HCT116 (cell line): Measurements from ENCODE around the gene CTSW. TPM values are rescaled to one million over a fixed set of nuclear protein-coding genes. Genes with fewer than 3 reads are reported as not detected.
A peak's percentile ranks its signal among the peaks of the same experiment; 100 is the strongest.

ENCODE experiments used
- ATAC-seq: fragments of 200-7000 bp; cut with Tn5 transposase; 2 replicates; pipeline ENCODE4 v1.9.1; 2020; ENCODE audit warnings: mild to moderate bottlenecking, moderate library complexity
- BruUV-seq: library from RNA; stranded (reverse); fragments of 400-500 nt; replicated peaks from 2 replicates; lab custom pipeline; 2021; lab: Mats Ljungman, UMichigan
- CTCF ChIA-PET: fragments of 300-600 bp; sonication (Branson Sonifier 250); formaldehyde crosslinking; loops from one replicate; lab custom pipeline; 2021; ENCODE audit warnings: antibody characterized with exemption; lab: Charles Lee
- POLR2A ChIA-PET: fragments of 300-600, 350-600 bp; sonication (Branson Sonifier 250); formaldehyde crosslinking; loops from one replicate; lab custom pipeline; 2021; ENCODE audit warnings: antibody characterized with exemption; lab: Charles Lee
- RAD21 ChIA-PET, 2 experiments: fragments of 300-600 bp; sonication (Branson Sonifier 250); formaldehyde crosslinking; loops; one replicate each; lab custom pipeline; 2023; ENCODE audit warnings: low total read pairs in 2 of 2; ENCODE audit not compliant: uncharacterized antibody in 2 of 2, unreplicated experiment in 2 of 2, low non-redundant PET in 1 of 2; lab: Charles Lee
- DNase-seq: peaks from one replicate; pipeline ENCODE4 v3.0.0-alpha.2; 2010; ENCODE audit warnings: low read depth, low spot score
- H2AFZ ChIP-seq: fragments of 200-600 bp; shearing (Covaris generic), sonication (generic); 2 replicates; pipeline ENCODE4 v1.6.1; 2017; ENCODE audit warnings: low read depth, mixed run types, mixed read lengths, antibody characterized with exemption, low read length; ENCODE audit not compliant: poor library complexity, severe bottlenecking
- H3K27ac ChIP-seq: 2 replicates; pipeline ENCODE4 v1.5.1; 2012; ENCODE audit warnings: low read depth, low read length
- H3K27me3 ChIP-seq: fragments of 200-600 bp; sonication (generic); 2 replicates; pipeline ENCODE4 v1.6.1; 2016; ENCODE audit warnings: mixed run types, low read length, mixed read lengths; ENCODE audit not compliant: insufficient read depth
- H3K36me3 ChIP-seq, 2 experiments: fragments of 200-500 bp in 1 of 2; fragments of 200-600 bp in 1 of 2; sonication (Bioruptor generic) in 1 of 2; sonication (generic) in 1 of 2; 2 replicates each; pipeline versions ENCODE4 v1.5.1 to v1.6.1; 2014 to 2016; ENCODE audit warnings: low read length in 2 of 2, inconsistent platforms in 1 of 2, mixed read lengths in 1 of 2, mixed run types in 1 of 2; ENCODE audit not compliant: insufficient read depth in 2 of 2, control insufficient read depth in 1 of 2
- H3K4me1 ChIP-seq, 2 experiments: fragments of 200-600 bp in 1 of 2; sonication (generic) in 1 of 2; 2 replicates each; pipeline versions ENCODE4 v1.5.1 to v1.6.1; 2012 to 2017; ENCODE audit warnings: low read length in 2 of 2, inconsistent platforms in 1 of 2, mild to moderate bottlenecking in 1 of 2, mixed read lengths in 1 of 2, mixed run types in 1 of 2, moderate library complexity in 1 of 2; ENCODE audit not compliant: insufficient read depth in 2 of 2, control insufficient read depth in 1 of 2
- H3K4me2 ChIP-seq: fragments of 200-600 bp; sonication (generic); 2 replicates; pipeline ENCODE4 v1.6.1; 2017; ENCODE audit warnings: mixed run types, low read length, mixed read lengths
- H3K4me3 ChIP-seq, 2 experiments: fragments of 200-600 bp in 1 of 2; sonication (generic) in 1 of 2; replicated peaks in 1 of 2; 2 replicates each; pipeline ENCODE4 v1.5.1; 2011 to 2016; ENCODE audit warnings: low read length in 2 of 2, control low read depth in 1 of 2, low read depth in 1 of 2, mild to moderate bottlenecking in 1 of 2, mixed read lengths in 1 of 2, mixed run types in 1 of 2
- H3K79me2 ChIP-seq: fragments of 200-600 bp; sonication (generic); 2 replicates; pipeline ENCODE4 v1.6.1; 2017; ENCODE audit warnings: mild to moderate bottlenecking, mixed run types, low read length, moderate library complexity, mixed read lengths; ENCODE audit not compliant: insufficient read depth
- H3K9ac ChIP-seq: fragments of 200-600 bp; sonication (generic); 2 replicates; pipeline ENCODE4 v1.6.1; 2016; ENCODE audit warnings: low read length, mixed read lengths
- H3K9me2 ChIP-seq: fragments of 200-600 bp; sonication (generic), shearing (Covaris generic); 2 replicates; pipeline ENCODE4 v1.6.1; 2017; ENCODE audit warnings: mixed run types, mild to moderate bottlenecking, moderate library complexity; ENCODE audit not compliant: insufficient read depth
- H3K9me3 ChIP-seq, 2 experiments: fragments of 200-500 bp in 1 of 2; fragments of 200-600 bp in 1 of 2; sonication (Bioruptor generic) in 1 of 2; sonication (generic) in 1 of 2; 2 replicates each; pipeline ENCODE4 v1.6.1; 2014 to 2017; ENCODE audit warnings: low read length in 2 of 2, mixed read lengths in 2 of 2, inconsistent platforms in 1 of 2, low read depth in 1 of 2, mild to moderate bottlenecking in 1 of 2, mixed run types in 1 of 2, moderate library complexity in 1 of 2; ENCODE audit not compliant: control insufficient read depth in 1 of 2, insufficient read depth in 1 of 2
- H4K20me1 ChIP-seq: fragments of 200-600 bp; sonication (generic), shearing (Covaris generic); 2 replicates; pipeline ENCODE4 v1.6.1; 2017; ENCODE audit warnings: mixed run types, mild to moderate bottlenecking, moderate library complexity; ENCODE audit not compliant: insufficient read depth
- CBX3 ChIP-seq: IDR thresholded peaks from 2 replicates; pipeline ENCODE4 v1.6.1; 2012; ENCODE audit warnings: low read depth
- CEBPB ChIP-seq: IDR thresholded peaks from 2 replicates; pipeline ENCODE4 v1.6.1; 2012; ENCODE audit warnings: low read depth
- CTCF ChIP-seq, 3 experiments: fragments of 200-600 bp in 1 of 3; sonication (generic) in 1 of 3; IDR thresholded peaks in 2 of 3; conservative IDR thresholded peaks in 1 of 3; 2 replicates each; pipeline ENCODE4 v1.5.1; 2012 to 2017; ENCODE audit warnings: low read depth in 2 of 3, low read length in 2 of 3, antibody characterized with exemption in 1 of 3, borderline replicate concordance in 1 of 3, control low read depth in 1 of 3, mild to moderate bottlenecking in 1 of 3, mixed read lengths in 1 of 3, mixed run types in 1 of 3, moderate library complexity in 1 of 3; ENCODE audit not compliant: insufficient read depth in 1 of 3
- EZH2 ChIP-seq: fragments of 200-600 bp; sonication (generic); IDR thresholded peaks from 2 replicates; pipeline ENCODE4 v1.6.1; 2017; ENCODE audit warnings: antibody characterized with exemption, mixed run types
- EZH2phosphoT487 ChIP-seq: fragments of 200-600 bp; IDR thresholded peaks from 2 replicates; pipeline ENCODE4 v1.6.1; 2018; ENCODE audit warnings: antibody characterized with exemption, borderline replicate concordance
- JUND ChIP-seq: IDR thresholded peaks from 2 replicates; pipeline ENCODE4 v1.6.1; 2012
- MAX ChIP-seq: IDR thresholded peaks from 2 replicates; pipeline ENCODE4 v1.6.1; 2012
- POLR2A ChIP-seq: IDR thresholded peaks from 2 replicates; pipeline ENCODE4 v1.7.0; 2011; ENCODE audit warnings: borderline replicate concordance; ENCODE audit not compliant: insufficient read depth, insufficient read length; ENCODE audit errors: extremely low read depth
- POLR2AphosphoS5 ChIP-seq: IDR thresholded peaks from 2 replicates; pipeline ENCODE4 v1.6.1; 2011; ENCODE audit warnings: mild to moderate bottlenecking, low read depth, low read length, moderate library complexity
- RAD21 ChIP-seq: IDR thresholded peaks from 2 replicates; pipeline ENCODE4 v1.6.1; 2012; ENCODE audit warnings: low read depth, mild to moderate bottlenecking
- REST ChIP-seq: IDR thresholded peaks from 2 replicates; pipeline ENCODE4 v1.6.1; 2012; ENCODE audit warnings: low read depth
- SP1 ChIP-seq: IDR thresholded peaks from 2 replicates; pipeline ENCODE4 v1.6.1; 2012; ENCODE audit warnings: low read depth
- SRF ChIP-seq: IDR thresholded peaks from 2 replicates; pipeline ENCODE4 v1.6.1; 2012; ENCODE audit warnings: low read depth
- TCF7L2 ChIP-seq: IDR thresholded peaks from 2 replicates; pipeline ENCODE4 v1.7.0; 2011; ENCODE audit warnings: borderline replicate concordance, inconsistent platforms; ENCODE audit not compliant: insufficient read depth, insufficient read length; ENCODE audit errors: extremely low read depth
- ZFX ChIP-seq: fragments of 450-650 bp; IDR thresholded peaks from 2 replicates; pipeline ENCODE4 v1.6.1; 2017
- ZNF274 ChIP-seq: fragments of 200-500 bp; sonication (Bioruptor generic); IDR thresholded peaks from 2 replicates; pipeline ENCODE4 v1.6.1; 2014; ENCODE audit warnings: mild to moderate bottlenecking, low read depth, low read length, inconsistent platforms
- intact Hi-C: fragments of 100-400 bp; cut with micrococcal nuclease; formaldehyde crosslinking; loops from 2 replicates; pipeline ENCODE4 v1.10.0; 2022
- total RNA-seq: library from RNA; stranded (reverse); gene quantifications from one replicate; pipeline ENCODE4 v1.2.1, GENCODE V29; 2021; ENCODE audit not compliant: unreplicated experiment

CTSW gene
- total RNA-seq, 1 experiment from 2014 or later: not detected

GRCh38 chr11:65890324-65891218, 10.9 kb downstream of the CTSW start, which contains the start of gene CCDC85B (continued):
- TF ChIP-seq REST (no peak), POLR2A (peak; percentile 98)

GRCh38 chr11:65891219-65892136, 11.8 kb downstream of the CTSW start:
- Histone ChIP-seq H3K4me2 (peak overlapping the region; percentile 98), H3K36me3 (peaks cover 12 to 35% of the 10 kb centered on the region in 2 experiments), H3K27me3 (no peaks in the 10 kb centered on the region), H3K27ac (peak overlapping the region; percentile 97), H4K20me1 (peaks cover 18% of the 10 kb centered on the region; the same call in 1 of the 2 replicates), H3K9ac (peak overlapping the region; percentile 87), H3K4me3 (peak overlapping the region; percentile 53 to 92), H3K9me3 (no peaks in the 10 kb centered on the region), H3K9me2 (no peaks in the 10 kb centered on the region), H3K4me1 (peaks cover 16 to 87% of the 10 kb centered on the region in 2 experiments), H3K79me2 (peaks cover 66% of the 10 kb centered on the region), H2AFZ (no peak overlapping the region)
- ChIA-PET POLR2A (interaction anchor here (0.7 to 8.5 kb wide), 19 partner anchors 10 to 468 kb away, joined by 3 to 124 read pairs (median 7); partner anchors contain the start of genes AP5B1, BANF1, CFL1 and EIF1AD), RAD21 (interaction anchor here in 1 of 2 experiments (1.1 to 1.4 kb wide), 2 partner anchors 24 to 26 kb away, joined by 3 read pairs; no protein-coding TSS in a partner anchor), CTCF (interaction anchor here (0.6 to 6.5 kb wide), 15 partner anchors 9 to 331 kb away, joined by 3 to 82 read pairs (median 4); partner anchors contain the start of genes BANF1, CFL1, FOSL1 and KAT5)
- BruUV-seq: TSS peak; percentile 74
- intact Hi-C loops: loop anchor here (1.0 kb wide), 2 partner anchors 24 to 98 kb away; no protein-coding TSS in a partner anchor
- DNase-seq (no peak), ATAC-seq (peak; percentile 21)
- TF ChIP-seq CBX3 (no peak), TCF7L2 (no peak), JUND (no peak), ZFX (no peak), CTCF (IDR thresholded peaks at IDR 0.05 in 2 of 3, conservative IDR thresholded peaks at IDR 0.05 in 1 of 3; ENCODE audit: borderline replicate concordance in 1 of 3, insufficient read depth in 1 of 3, low read depth in 2 of 3, low read length in 2 of 3) (peak in 2 of 3 experiments; percentile 33 to 52; a peak in 3 of 6 replicates), EZH2 (no peak), SP1 (no peak), MAX (no peak), POLR2AphosphoS5 (peak; percentile 92), RAD21 (no peak), SRF (no peak), CEBPB (no peak), EZH2phosphoT487 (no peak), ZNF274 (no peak)
